GM18858 (cell line): ENCODE measurements around the gene SNX18.

ENCODE experiments used
- ATAC-seq: cut with Tn5 transposase; IDR thresholded peaks from one replicate; pipeline ENCODE4 v1.9.1; 2021; ENCODE audit not compliant: unreplicated experiment

Gene SNX18

DNA sequence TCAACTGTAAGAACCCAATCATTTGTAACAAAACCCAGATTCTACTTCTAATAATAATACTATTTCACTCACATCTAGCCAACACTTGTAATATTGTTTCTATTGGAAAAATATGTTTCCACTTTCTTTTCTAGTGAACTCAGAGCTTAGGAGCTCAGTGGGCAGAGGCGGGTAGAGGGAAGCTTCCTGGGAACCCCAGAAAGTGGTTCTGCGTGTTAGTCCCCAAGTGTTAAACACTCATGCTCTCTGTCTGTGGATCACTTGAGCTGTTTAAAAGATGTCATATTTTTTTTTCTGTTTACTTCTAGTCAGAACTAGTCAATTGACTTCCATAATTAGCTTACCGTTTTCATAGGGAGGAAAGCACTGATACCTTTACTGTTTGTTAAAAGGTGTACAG lies 20.6 kb downstream of the SNX18 start:
- no peak for ATAC-seq

DNA sequence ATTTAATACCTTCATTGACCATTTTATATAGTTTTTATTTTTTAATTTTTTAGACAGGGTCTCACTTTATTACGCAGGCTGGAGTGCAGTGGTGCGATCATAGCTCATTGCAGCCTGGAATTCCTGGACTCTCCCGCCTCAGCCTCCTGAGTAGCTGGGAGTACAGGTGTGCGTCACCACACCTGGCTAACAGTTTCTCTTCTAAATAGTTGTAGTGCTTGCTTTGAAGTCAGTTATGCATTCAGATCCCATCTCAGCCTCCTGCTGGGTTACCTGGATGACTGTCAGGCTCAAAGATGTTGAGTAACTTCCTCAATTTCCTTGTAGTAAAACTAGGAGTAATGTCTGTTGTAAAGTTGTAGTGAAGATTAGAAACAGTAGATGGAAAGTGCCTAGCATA lies 21.4 kb downstream of the SNX18 start:
- ATAC-seq, result no peak

- no peak for ATAC-seq
Observed at GRCh38 chr5:54540286-54540685, 22.7 kb downstream of the SNX18 start.

GRCh38 chr5:54541823-54542783 lies 24.5 kb downstream of the SNX18 start:
- ATAC-seq, result no peak

DNA sequence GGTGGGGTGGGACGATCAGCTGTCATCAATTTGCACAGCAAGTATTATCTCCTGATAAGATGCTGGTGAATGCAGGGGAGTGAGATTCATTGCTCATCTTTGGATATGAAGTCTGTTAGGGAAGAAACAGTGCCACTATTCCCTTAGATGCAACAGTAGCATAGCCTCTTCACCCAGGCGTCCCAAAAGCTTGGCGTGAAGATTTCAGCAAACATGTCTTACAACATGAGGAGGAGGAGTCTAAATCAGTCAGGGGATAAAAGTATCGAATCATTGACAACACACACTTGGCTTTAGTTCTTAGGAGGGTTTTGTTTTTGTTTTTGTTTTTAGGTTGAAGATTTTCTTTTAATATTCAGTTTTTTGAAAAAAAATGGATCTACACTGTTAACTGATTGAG lies 26.5 kb downstream of the SNX18 start:
- no peak for ATAC-seq

DNA sequence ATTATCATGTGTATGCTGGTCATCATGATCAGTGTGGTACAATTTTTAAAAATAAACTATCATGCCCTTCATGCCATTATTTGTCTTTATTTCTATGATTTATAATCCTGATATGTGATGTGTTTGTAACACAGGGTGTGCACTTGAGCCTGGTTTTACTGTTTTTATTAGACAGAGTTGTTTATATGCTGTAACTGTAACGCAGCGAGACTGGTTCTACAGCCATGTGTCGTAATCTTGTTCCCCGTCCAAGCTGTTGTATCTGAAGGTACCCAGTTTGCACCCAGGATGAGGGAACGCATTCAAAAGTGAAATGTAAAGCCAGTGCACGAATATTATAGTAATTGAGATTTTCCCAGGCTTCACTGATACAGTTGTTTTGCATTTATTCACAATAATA lies 28.2 kb downstream of the SNX18 start:
- no peak for ATAC-seq

DNA sequence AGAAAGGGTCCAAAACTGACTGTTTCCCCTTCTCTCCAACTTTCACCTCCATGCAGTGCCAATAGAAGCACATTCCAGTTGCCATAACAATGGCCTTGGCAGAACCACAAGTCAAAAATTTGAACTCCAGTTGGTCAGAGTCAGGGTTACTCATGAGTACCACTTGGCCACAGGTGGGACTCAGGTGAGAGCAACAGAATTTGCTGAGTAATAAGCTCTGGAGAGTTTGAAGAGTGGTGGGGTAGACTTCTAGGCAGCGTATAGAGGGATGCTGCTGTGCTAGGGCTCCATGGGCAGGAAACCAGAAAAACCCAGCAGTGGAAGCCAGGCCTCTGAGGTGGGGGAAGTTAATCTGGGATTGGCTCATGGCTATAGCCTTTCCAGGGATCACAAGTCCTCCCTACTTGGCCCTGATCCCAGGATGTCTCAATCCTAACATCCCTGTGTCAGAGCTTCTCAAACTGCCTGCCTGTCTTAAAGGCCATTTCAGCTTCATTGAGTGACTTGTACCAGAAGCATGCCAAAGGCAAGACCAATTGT lies 30.2 kb downstream of the SNX18 start:
- ATAC-seq, result no peak

DNA sequence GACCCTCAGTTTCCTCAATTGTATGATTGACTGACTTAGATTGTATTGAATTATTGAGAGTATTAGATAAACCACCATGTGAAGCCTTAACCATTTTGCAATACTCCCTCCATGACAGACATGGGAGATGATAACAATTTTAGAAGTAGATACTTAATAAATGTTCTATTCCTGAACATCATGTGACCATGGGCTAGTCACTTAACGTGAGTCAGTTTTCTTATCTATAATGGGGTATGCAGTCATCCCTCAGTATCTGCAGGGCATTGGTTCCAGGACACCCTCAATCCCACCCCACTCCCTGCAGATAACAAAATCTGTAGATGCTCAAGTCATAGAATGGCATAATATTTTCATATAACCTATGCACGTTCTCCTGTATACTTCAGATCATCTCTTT lies 31.0 kb downstream of the SNX18 start:
- ATAC-seq, result no peak

GRCh38 chr5:54551292-54551691 lies 33.7 kb downstream of the SNX18 start:
- no peak for ATAC-seq

DNA sequence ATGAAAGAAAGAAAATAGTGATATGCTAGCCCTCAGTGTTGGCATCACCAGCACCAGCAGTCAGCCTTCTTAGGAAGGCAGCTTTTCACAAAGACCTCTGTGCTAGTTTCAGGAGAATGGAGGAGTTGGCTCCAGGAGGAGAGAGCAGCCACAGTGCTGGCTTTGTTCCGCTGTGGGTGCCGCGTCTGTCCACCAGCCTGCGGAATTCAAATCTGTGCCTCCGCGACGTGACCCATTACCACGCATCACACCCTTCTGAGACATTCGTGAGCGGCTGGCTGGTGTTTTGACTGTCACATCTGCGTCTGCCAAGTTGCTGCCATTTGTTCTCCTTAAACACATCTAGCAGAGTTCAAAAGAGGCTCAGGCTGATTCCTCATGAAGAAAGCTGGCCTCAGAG lies 34.4 kb downstream of the SNX18 start:
- no peak for ATAC-seq

DNA sequence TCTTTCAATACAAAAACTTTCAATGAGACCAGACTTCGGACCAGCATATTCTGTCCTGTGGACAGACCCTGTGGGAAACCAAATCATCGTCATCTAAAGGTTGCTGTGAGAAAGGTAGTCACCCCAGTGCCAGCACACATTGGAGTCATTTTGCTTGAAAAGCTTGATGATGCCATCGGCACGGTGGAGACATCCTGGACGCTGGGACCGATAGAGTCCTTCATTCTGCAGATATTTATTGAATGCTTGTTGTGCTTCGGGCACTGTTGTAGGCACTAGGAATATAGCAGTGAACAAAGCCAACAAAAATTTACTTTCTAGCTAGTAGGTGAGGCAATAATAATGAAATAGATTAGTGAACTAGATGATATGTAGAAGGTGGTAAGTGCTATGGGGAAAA lies 34.9 kb downstream of the SNX18 start:
- ATAC-seq, result no peak

DNA sequence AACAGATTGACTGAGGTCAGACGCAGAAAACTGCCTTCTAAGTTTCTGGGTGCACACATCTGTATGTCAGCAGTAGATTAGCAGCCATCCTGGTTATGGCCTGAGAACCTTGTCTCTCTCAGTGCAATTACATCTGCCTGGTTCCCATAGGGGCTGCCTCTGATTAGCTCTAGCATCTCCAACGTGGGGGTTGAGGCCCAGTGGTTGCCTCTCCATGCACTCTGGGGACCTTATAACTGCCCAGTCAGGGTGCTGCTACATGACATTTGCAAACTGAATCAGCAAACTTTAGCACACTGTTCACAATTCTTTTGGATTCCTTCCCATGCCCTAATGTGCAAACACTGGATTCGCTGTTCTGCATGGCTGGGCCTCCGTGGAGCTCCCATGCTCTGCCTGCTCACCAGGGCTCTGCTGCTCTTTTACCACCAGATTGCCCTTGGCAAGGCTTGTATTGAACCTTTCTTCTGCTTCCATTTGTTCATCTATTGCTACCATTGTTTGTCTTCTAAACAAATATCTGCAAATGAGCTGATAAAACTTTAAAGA lies 36.2 kb downstream of the SNX18 start:
- ATAC-seq, result no peak

GRCh38 chr5:54556141-54556540 lies 38.6 kb downstream of the SNX18 start:
- ATAC-seq, result no peak

- no peak for ATAC-seq
Observed at GRCh38 chr5:54558362-54558761, 40.8 kb downstream of the SNX18 start.

GRCh38 chr5:54561651-54562050 lies 44.1 kb downstream of the SNX18 start:
- no peak for ATAC-seq

GRCh38 chr5:54563083-54563761 lies 45.7 kb downstream of the SNX18 start:
- ATAC-seq, result no peak

GRCh38 chr5:54567996-54568395 lies 50.4 kb downstream of the SNX18 start:
- no peak for ATAC-seq

DNA sequence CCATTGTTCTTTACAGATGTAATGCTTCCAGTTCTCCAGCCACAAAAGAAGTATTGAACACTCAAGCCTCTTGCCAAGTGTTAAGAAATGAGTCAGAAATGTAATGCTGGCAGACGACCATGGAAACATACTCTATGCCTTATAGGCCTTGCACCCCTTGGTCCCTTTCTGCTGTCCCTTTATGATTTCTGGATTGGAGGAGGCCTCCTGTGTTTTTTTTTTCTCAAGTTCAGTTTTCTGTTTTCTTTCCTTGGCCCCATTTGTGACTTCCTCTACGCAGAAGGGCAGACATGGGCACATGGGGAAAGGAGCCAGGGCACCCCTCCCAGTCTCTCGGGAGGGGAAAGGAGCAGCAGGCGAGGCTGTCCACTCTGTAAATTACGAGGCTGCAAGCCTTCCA lies 53.4 kb downstream of the SNX18 start:
- ATAC-seq, result no peak

DNA sequence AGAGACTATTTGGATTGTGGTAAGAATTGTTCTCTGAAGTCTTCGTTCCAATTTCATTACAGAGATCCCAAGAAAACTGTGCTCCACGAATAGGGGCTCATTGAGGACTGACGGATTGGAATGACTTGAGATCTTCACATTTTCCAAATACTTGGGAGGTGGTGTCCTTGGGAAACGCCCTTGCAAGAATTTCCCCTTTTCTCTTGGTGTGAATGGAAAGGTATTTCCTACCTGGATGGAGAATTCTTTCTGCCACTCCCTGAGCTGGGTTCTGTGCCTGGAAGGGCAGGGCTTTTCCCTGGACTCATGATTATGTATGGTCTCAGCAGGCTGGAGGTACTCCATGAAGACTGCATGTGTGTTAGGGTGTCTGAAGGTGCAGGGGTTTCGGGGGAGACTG lies 53.9 kb downstream of the SNX18 start:
- no peak for ATAC-seq

DNA sequence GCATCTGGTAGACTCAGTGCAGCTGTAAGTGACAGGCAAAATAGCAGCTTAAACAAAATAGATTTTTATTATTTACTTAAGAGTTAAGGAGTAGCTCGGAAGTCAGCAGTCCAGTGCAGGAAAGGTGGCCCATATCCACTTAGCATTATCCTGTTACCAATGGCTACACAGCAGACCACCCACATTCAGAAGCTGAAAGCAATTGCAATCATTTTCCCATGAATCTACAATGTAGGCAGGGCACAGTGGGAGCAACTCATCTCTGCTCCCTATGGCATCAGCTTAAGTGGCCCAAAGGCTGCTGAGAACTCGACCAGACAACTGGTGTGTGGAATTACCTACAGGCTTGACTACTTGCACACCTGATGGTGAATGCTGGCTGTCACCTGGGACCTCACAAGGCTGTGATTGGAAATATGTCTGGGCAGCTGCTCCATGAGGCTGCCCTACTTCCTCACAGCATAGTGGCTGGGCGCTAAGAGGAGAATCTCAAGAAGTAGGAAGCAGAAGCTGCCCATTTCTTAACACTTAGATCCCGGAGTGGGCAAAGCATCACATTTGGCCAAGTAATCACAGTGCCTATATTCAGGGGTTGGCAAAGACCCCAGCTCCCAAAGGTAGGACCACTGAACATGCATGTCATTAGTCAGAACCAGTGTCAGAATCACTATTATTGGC lies 56.4 kb downstream of the SNX18 start:
- no peak for ATAC-seq

DNA sequence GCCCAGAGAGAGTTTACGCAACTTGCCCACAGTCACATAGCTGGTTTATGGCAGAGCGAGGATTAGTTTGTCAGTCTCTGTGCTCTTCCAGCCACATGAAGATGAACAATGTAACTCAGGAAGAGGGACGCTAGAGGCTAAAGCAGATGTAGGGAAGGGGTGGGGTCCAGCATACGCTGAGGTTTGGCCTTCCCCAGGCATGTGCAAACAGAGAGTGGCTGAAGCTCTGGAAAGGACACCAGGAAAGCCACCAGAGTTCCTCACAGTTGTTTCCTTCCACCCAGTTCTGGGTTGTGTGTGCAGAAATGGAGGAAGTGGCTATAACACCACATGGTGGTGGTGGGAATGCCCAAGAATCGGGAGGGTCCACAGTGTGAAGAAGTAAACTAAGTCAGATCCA lies 60.0 kb downstream of the SNX18 start:
- no peak for ATAC-seq
